T-helper 22 cell (primary cell): ENCODE results near the gene RMI2.
A peak's percentile ranks its signal among the peaks of the same experiment; 100 is the strongest.
"Not testable (repeated sequence)": the region's sequence is repeated elsewhere in the genome, so short reads cannot be mapped to it uniquely, and the experiment has no call there.

Source experiments
- DNase-seq: peaks from one replicate; pipeline ENCODE4 v3.0.0-alpha.2; 2020; ENCODE audit warnings: low read depth

RMI2 gene

GRCh38 chr16:11345040-11345862 is at the start of gene RMI2:
TSS of gene RMI2 (plus strand) at chr16:11345459. CDS start at chr16:11345472, 13 bp downstream.
- peak; percentile 93 for DNase-seq

GRCh38 chr16:11295672-11296071 is 49.6 kb upstream of the RMI2 start:
- DNase-seq = no peak

- no peak for DNase-seq
Observed at GRCh38 chr16:11296351-11296705, 48.9 kb upstream of the RMI2 start.

- no peak for DNase-seq
Observed at GRCh38 chr16:11296706-11297491, 48.4 kb upstream of the RMI2 start.

- peak; percentile 35 for DNase-seq
Observed at GRCh38 chr16:11297492-11298142, 47.6 kb upstream of the RMI2 start.

GRCh38 chr16:11298143-11298900 is 46.9 kb upstream of the RMI2 start:
- DNase-seq = no peak

- DNase-seq = not testable (repeated sequence)
Observed at GRCh38 chr16:11298950-11299547, 46.2 kb upstream of the RMI2 start.

- DNase-seq = no peak
Observed at GRCh38 chr16:11299865-11300559, 45.2 kb upstream of the RMI2 start.

GRCh38 chr16:11300560-11300892 is 44.7 kb upstream of the RMI2 start:
- no peak for DNase-seq

GRCh38 chr16:11301645-11302501 is 43.4 kb upstream of the RMI2 start:
- no peak for DNase-seq

- no peak for DNase-seq
Observed at GRCh38 chr16:11302977-11303376, 42.3 kb upstream of the RMI2 start.

GRCh38 chr16:11303405-11304138 is 41.7 kb upstream of the RMI2 start:
- no peak for DNase-seq

- DNase-seq = no peak
Observed at GRCh38 chr16:11306381-11306780, 38.9 kb upstream of the RMI2 start.

GRCh38 chr16:11306997-11307638 is 38.1 kb upstream of the RMI2 start:
- DNase-seq = no peak

GRCh38 chr16:11307639-11308492 is 37.4 kb upstream of the RMI2 start:
- DNase-seq = no peak

GRCh38 chr16:11308493-11309283 is 36.6 kb upstream of the RMI2 start:
- DNase-seq = no peak
